Activated T-helper 1 cell treated with anti-CD3 and anti-CD28 coated beads, Interleukin-2, amount 50 U/mL, for 16 hours (primary cell): Measurements from ENCODE around the gene TDRKH.
"Not testable (repeated sequence)": the region's sequence is repeated elsewhere in the genome, so short reads cannot be mapped to it uniquely, and the experiment has no call there.

Source experiments
- DNase-seq, 2 donors: peaks; one replicate each; pipeline ENCODE4 v3.0.0-alpha.2; 2020; ENCODE audit warnings: low read depth in 1 of 2, low spot score in 1 of 2

Gene TDRKH

GRCh38 chr1:151768351-151769066 lies 21.8 kb downstream of the TDRKH start:
- DNase-seq = not testable (repeated sequence)

GRCh38 chr1:151763990-151764389 lies 26.3 kb downstream of the TDRKH start:
- DNase-seq = no peak

- peak; percentile 67 to 75 for DNase-seq
Measured at GRCh38 chr1:151762941-151763921, 27.1 kb downstream of the TDRKH start, which contains the start of gene MRPL9. MRPL9 (minus strand) TSS chr1:151763496; CDS start chr1:151763479, 17 bp downstream.

GRCh38 chr1:151760597-151761385 lies 29.5 kb downstream of the TDRKH start:
- DNase-seq = no peak

- DNase-seq = no peak
Measured at GRCh38 chr1:151759241-151759640, 31.1 kb downstream of the TDRKH start.

- DNase-seq = no peak
Measured at GRCh38 chr1:151756291-151756690, 34.0 kb downstream of the TDRKH start.

GRCh38 chr1:151741516-151741915 lies 48.8 kb downstream of the TDRKH start:
- DNase-seq = no peak

- no peak for DNase-seq
Measured at GRCh38 chr1:151739590-151740355, 50.5 kb downstream of the TDRKH start.

GRCh38 chr1:151737479-151737878 lies 52.8 kb downstream of the TDRKH start:
- DNase-seq = no peak

- no peak for DNase-seq
Measured at GRCh38 chr1:151737026-151737425, 53.3 kb downstream of the TDRKH start.

GRCh38 chr1:151733995-151734394 lies 56.3 kb downstream of the TDRKH start:
- DNase-seq = not testable (repeated sequence)

GRCh38 chr1:151733126-151733525 lies 57.2 kb downstream of the TDRKH start:
- no peak for DNase-seq

GRCh38 chr1:151729966-151730291 lies 60.4 kb downstream of the TDRKH start:
- no peak for DNase-seq

GRCh38 chr1:151729157-151729965 lies 60.9 kb downstream of the TDRKH start:
- no peak for DNase-seq

GRCh38 chr1:151728151-151729054 lies 61.9 kb downstream of the TDRKH start:
- DNase-seq = no peak

- DNase-seq = no peak
Measured at GRCh38 chr1:151723726-151724370, 66.5 kb downstream of the TDRKH start.
